CD4-positive, CD25-positive, alpha-beta regulatory T cell (primary cell): ENCODE results near the gene MAST1. TPM values are rescaled to one million over a fixed set of nuclear protein-coding genes. Genes with fewer than 3 reads are reported as not detected.

Experiments used
- ATAC-seq, 2 donors: fragments of 150-1000 bp; cut with Tn5 transposase; one replicate each; pipeline ENCODE4 v1.10.0; 2021; ENCODE audit warnings: low read depth in 2 of 2, moderate number of reproducible peaks in 2 of 2, moderate library complexity in 1 of 2
- DNase-seq, 3 donors: peaks; one replicate each; pipeline versions ENCODE4 v3.0.0 to v3.0.0-alpha.2; 2012 to 2022; ENCODE audit warnings: mixed read lengths in 1 of 3
- H3K27ac ChIP-seq: one replicate; pipeline ENCODE4 v1.7.0; 2013; ENCODE audit warnings: mild to moderate bottlenecking, low read length; ENCODE audit not compliant: insufficient read depth, poor library complexity, severe bottlenecking
- H3K27me3 ChIP-seq: one replicate; pipeline ENCODE4 v1.7.0; 2013; ENCODE audit warnings: low read length; ENCODE audit not compliant: control insufficient read depth, insufficient read depth
- H3K36me3 ChIP-seq: one replicate; pipeline ENCODE4 v1.7.0; 2013; ENCODE audit warnings: mild to moderate bottlenecking, low read length, moderate library complexity; ENCODE audit not compliant: control insufficient read depth, insufficient read depth
- H3K4me1 ChIP-seq: 2 replicates; pipeline ENCODE4 v1.7.0; 2013; ENCODE audit warnings: mild to moderate bottlenecking, low read length; ENCODE audit not compliant: insufficient read depth, control insufficient read depth, poor library complexity, severe bottlenecking
- H3K4me3 ChIP-seq: one replicate; pipeline ENCODE4 v1.7.0; 2013; ENCODE audit warnings: low read depth, mild to moderate bottlenecking, low read length, moderate library complexity
- H3K9me3 ChIP-seq, 2 experiments: 1 replicate in 1 of 2; 2 replicates in 1 of 2; pipeline ENCODE4 v1.7.0; 2013; ENCODE audit warnings: low read length in 2 of 2, mild to moderate bottlenecking in 1 of 2, moderate library complexity in 1 of 2; ENCODE audit not compliant: control insufficient read depth in 2 of 2
- H3K27ac Mint-ChIP-seq, 3 donors: one replicate each; pipeline ENCODE4 v1.8.0; 2020 to 2022; ENCODE audit warnings: mild to moderate bottlenecking in 3 of 3, mixed read lengths in 3 of 3, moderate library complexity in 2 of 3
- H3K27me3 Mint-ChIP-seq: one replicate; pipeline ENCODE4 v1.8.0; 2022; ENCODE audit warnings: mild to moderate bottlenecking, mixed read lengths
- H3K36me3 Mint-ChIP-seq: one replicate; pipeline ENCODE4 v1.8.0; 2020; ENCODE audit warnings: mixed read lengths
- H3K4me1 Mint-ChIP-seq, 4 donors: one replicate each; pipeline ENCODE4 v1.8.0; 2020 to 2022; ENCODE audit warnings: mixed read lengths in 4 of 4, mild to moderate bottlenecking in 1 of 4
- H3K4me3 Mint-ChIP-seq, 4 donors: one replicate each; pipeline ENCODE4 v1.8.0; 2020 to 2022; ENCODE audit warnings: mild to moderate bottlenecking in 4 of 4, mixed read lengths in 4 of 4, moderate library complexity in 3 of 4
- H3K9me3 Mint-ChIP-seq, 7 donors: one replicate each; pipeline ENCODE4 v1.8.0; 2020 to 2022; ENCODE audit warnings: mixed read lengths in 7 of 7, mild to moderate bottlenecking in 3 of 7, moderate library complexity in 2 of 7
- polyA plus RNA-seq, 4 donors: library from polyadenylated mRNA; unstranded; fragments of 300-500 nt; fragmentation: Illumina TruSeq; gene quantifications; one replicate each; pipeline ENCODE4 v1.2.3, GENCODE V29; 2021
- total RNA-seq: library from RNA; stranded (reverse); gene quantifications from one replicate; pipeline ENCODE4 v1.2.3, GENCODE V29; 2022

MAST1 gene
- total and polyA plus RNA-seq, 5 donors from 2014 or later: 0.05 to 1.8 (median 0.73) TPM; not detected in 1

DNA sequence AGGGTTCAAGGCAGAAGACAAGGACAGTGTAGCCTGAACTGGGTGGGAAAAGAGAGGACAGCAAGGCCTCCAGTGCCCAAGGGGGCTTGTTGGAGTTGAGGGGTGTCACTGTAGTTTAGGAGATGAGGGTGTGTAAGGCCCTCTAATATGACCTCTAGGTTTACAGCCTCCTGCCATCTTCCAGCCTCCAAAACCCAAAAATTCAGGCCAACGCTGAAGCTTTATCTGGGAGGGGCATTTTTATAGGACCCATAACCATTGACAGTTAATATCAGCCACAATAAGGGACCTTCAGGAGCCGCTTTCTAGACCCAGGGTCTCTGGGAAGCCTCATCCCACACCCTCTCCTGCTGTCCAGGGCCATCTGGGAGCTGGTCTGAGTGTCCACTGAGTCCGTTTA lies 45.9 kb downstream of the MAST1 start:
- H3K27me3 Mint-ChIP-seq: no peaks in the 10 kb centered on the region
- Histone ChIP-seq H3K4me3 (no peak overlapping the region), H3K9me3 (peaks cover 0 to 6% of the 10 kb centered on the region in 2 experiments), H3K36me3 (no peaks in the 10 kb centered on the region), H3K4me1 (peaks cover 34% of the 10 kb centered on the region), H3K27me3 (no peaks in the 10 kb centered on the region), H3K27ac (no peak overlapping the region)
- peaks cover 0 to 39% (median 12%) of the 10 kb centered on the region in 4 donors for H3K4me1 Mint-ChIP-seq
- ATAC-seq: no peak
- DNase-seq: no peak
- peak overlapping the region in 1 of 3 donors; percentile 31 for H3K27ac Mint-ChIP-seq
- no peaks in the 10 kb centered on the region for H3K36me3 Mint-ChIP-seq
- H3K9me3 Mint-ChIP-seq: peaks cover 0 to 3% (median 0%) of the 10 kb centered on the region in 7 donors
- peak overlapping the region in 3 of 4 donors; percentile 41 to 94 (median 66) for H3K4me3 Mint-ChIP-seq

- Mint-ChIP-seq H3K27ac (peak overlapping the region in 1 of 3 donors; percentile 85), H3K4me1 (peaks cover 0 to 36% (median 13%) of the 10 kb centered on the region in 4 donors)
Measured at GRCh38 chr19:12884627-12884925, 46.3 kb downstream of the MAST1 start.

GRCh38 chr19:12884926-12885748 lies 46.8 kb downstream of the MAST1 start:
- H3K4me1 Mint-ChIP-seq: peaks cover 0 to 33% (median 11%) of the 10 kb centered on the region in 4 donors
- H3K27ac Mint-ChIP-seq: peak overlapping the region in 2 of 3 donors; percentile 81 to 85
- no peaks in the 10 kb centered on the region for H3K36me3 ChIP-seq
- no peaks in the 10 kb centered on the region for H3K27me3 ChIP-seq
- H3K4me1 ChIP-seq: peaks cover 30% of the 10 kb centered on the region
- peaks cover 0 to 6% of the 10 kb centered on the region in 2 experiments for H3K9me3 ChIP-seq
- no peaks in the 10 kb centered on the region for H3K36me3 Mint-ChIP-seq
- H3K4me3 Mint-ChIP-seq: peak overlapping the region; percentile 87 to 96 (median 94)
- peaks cover 0 to 3% (median 0%) of the 10 kb centered on the region in 7 donors for H3K9me3 Mint-ChIP-seq
- H3K27ac ChIP-seq: peak overlapping the region; percentile 33
- ATAC-seq (peak; percentile 60 to 73), DNase-seq (peak; percentile 76 to 96 (median 88))
- no peaks in the 10 kb centered on the region for H3K27me3 Mint-ChIP-seq
- peak overlapping the region; percentile 13 for H3K4me3 ChIP-seq

More at GRCh38 chr19:12884627-12884925, 46.3 kb downstream of the MAST1 start:
- DNase-seq: no peak
- H3K27me3 ChIP-seq: no peaks in the 10 kb centered on the region
- H3K4me1 ChIP-seq: peaks cover 34% of the 10 kb centered on the region
- H3K36me3 ChIP-seq: no peaks in the 10 kb centered on the region
- no peak overlapping the region for H3K27ac ChIP-seq
- ATAC-seq: no peak
- H3K9me3 Mint-ChIP-seq: peaks cover 0 to 3% (median 0%) of the 10 kb centered on the region in 7 donors
- H3K36me3 Mint-ChIP-seq: no peaks in the 10 kb centered on the region
- no peak overlapping the region for H3K4me3 ChIP-seq
- no peaks in the 10 kb centered on the region for H3K27me3 Mint-ChIP-seq
- peak overlapping the region in 3 of 4 donors; percentile 87 to 96 (median 91) for H3K4me3 Mint-ChIP-seq
- H3K9me3 ChIP-seq: peaks cover 0 to 6% of the 10 kb centered on the region in 2 experiments

GRCh38 chr19:12885749-12886650 lies 47.7 kb downstream of the MAST1 start:
- Histone ChIP-seq H3K36me3 (no peaks in the 10 kb centered on the region), H3K4me3 (no peak overlapping the region), H3K4me1 (peaks cover 27% of the 10 kb centered on the region), H3K27me3 (no peaks in the 10 kb centered on the region), H3K9me3 (peaks cover 0 to 6% of the 10 kb centered on the region in 2 experiments), H3K27ac (peak overlapping the region; percentile 33)
- Mint-ChIP-seq H3K9me3 (peaks cover 0 to 3% (median 0%) of the 10 kb centered on the region in 7 donors), H3K27ac (no peak overlapping the region), H3K4me1 (peaks cover 5 to 33% (median 16%) of the 10 kb centered on the region in 4 donors), H3K36me3 (peaks cover 1% of the 10 kb centered on the region), H3K27me3 (peaks cover 4% of the 10 kb centered on the region), H3K4me3 (peak overlapping the region in 3 of 4 donors; percentile 38 to 77 (median 70))
- ATAC-seq (peak in 1 of 2 donors; percentile 0), DNase-seq (no peak)

- H3K4me3 ChIP-seq: no peak overlapping the region
- Mint-ChIP-seq H3K4me3 (peak overlapping the region; percentile 38 to 77 (median 70)), H3K36me3 (peaks cover 4% of the 10 kb centered on the region), H3K27me3 (peaks cover 4% of the 10 kb centered on the region), H3K4me1 (peaks cover 8 to 36% (median 19%) of the 10 kb centered on the region in 4 donors), H3K27ac (no peak overlapping the region), H3K9me3 (peaks cover 0 to 3% (median 0%) of the 10 kb centered on the region in 7 donors)
- ATAC-seq (no peak), DNase-seq (no peak)
- no peaks in the 10 kb centered on the region for H3K27me3 ChIP-seq
- H3K4me1 ChIP-seq: peaks cover 32% of the 10 kb centered on the region
- no peaks in the 10 kb centered on the region for H3K36me3 ChIP-seq
- peaks cover 0 to 6% of the 10 kb centered on the region in 2 experiments for H3K9me3 ChIP-seq
- no peak overlapping the region for H3K27ac ChIP-seq
Measured at GRCh38 chr19:12886651-12886968, 48.3 kb downstream of the MAST1 start.

- Mint-ChIP-seq H3K9me3 (peaks cover 0 to 3% (median 0%) of the 10 kb centered on the region in 7 donors), H3K4me1 (peaks cover 8 to 39% (median 21%) of the 10 kb centered on the region in 4 donors), H3K4me3 (peak within 1 kb of the TSS; percentile 59 to 77 (median 70)), H3K36me3 (peaks cover 4% of the 10 kb centered on the region), H3K27ac (no peak within 1 kb of the TSS), H3K27me3 (peaks cover 4% of the 10 kb centered on the region)
- H3K27me3 ChIP-seq: no peaks in the 10 kb centered on the region
- H3K9me3 ChIP-seq: peaks cover 0 to 6% of the 10 kb centered on the region in 2 experiments
- H3K36me3 ChIP-seq: no peaks in the 10 kb centered on the region
- H3K4me1 ChIP-seq: peaks cover 37% of the 10 kb centered on the region
- H3K4me3 ChIP-seq: no peak within 1 kb of the TSS
- H3K27ac ChIP-seq: no peak within 1 kb of the TSS
- no peak for DNase-seq
- no peak for ATAC-seq
Measured at GRCh38 chr19:12886969-12887747, 48.8 kb downstream of the MAST1 start, which contains the start of gene KLF1. Gene KLF1 (minus strand): TSS chr19:12887201. CDS start chr19:12887140, 61 bp downstream.
